IMR-90 (cell line): ENCODE results near the gene STAT6. TPM values are rescaled to one million over a fixed set of nuclear protein-coding genes. Genes with fewer than 3 reads are reported as not detected.

Experiments
- ATAC-seq: fragments of 200-7000 bp; cut with Tn5 transposase; 2 replicates; pipeline ENCODE4 v1.9.1; 2020; ENCODE audit warnings: low read depth, mild to moderate bottlenecking, moderate library complexity
- BruUV-seq: library from RNA; stranded (reverse); fragments of 400-500 nt; replicated peaks from 2 replicates; lab custom pipeline; 2021; lab: Mats Ljungman, UMichigan
- CTCF ChIA-PET: fragments of 300-600 bp; formaldehyde crosslinking; extraction: SDS; loops from one replicate; lab custom pipeline; 2021; ENCODE audit warnings: antibody characterized with exemption; lab: Yijun Ruan, JAX
- POLR2A ChIA-PET: fragments of 300-600 bp; sonication (Branson Sonifier 250); formaldehyde crosslinking; loops from one replicate; lab custom pipeline; 2022; ENCODE audit warnings: antibody characterized with exemption; ENCODE audit not compliant: unreplicated experiment; lab: Charles Lee
- DNase-seq: peaks from one replicate; pipeline ENCODE4 v3.0.0; 2013
- H2AFZ ChIP-seq: replicated peaks from 2 replicates; pipeline ENCODE3; 2013; ENCODE audit warnings: low read length, mild to moderate bottlenecking; ENCODE audit not compliant: poor library complexity
- H2AK5ac ChIP-seq: 2 replicates; pipeline ENCODE4 v1.6.1; 2013; ENCODE audit warnings: low read depth, low read length, inconsistent platforms
- H2AK9ac ChIP-seq: replicated peaks from 2 replicates; pipeline ENCODE3; 2013; ENCODE audit warnings: mild to moderate bottlenecking, low read depth, low read length, moderate library complexity; ENCODE audit not compliant: poor library complexity
- H2BK120ac ChIP-seq: 2 replicates; pipeline ENCODE4 v1.6.1; 2013; ENCODE audit warnings: low read depth, low read length, inconsistent platforms
- H2BK15ac ChIP-seq: 3 replicates; pipeline ENCODE4 v1.6.1; 2013; ENCODE audit warnings: low read depth, low read length, inconsistent platforms
- H2BK20ac ChIP-seq: 2 replicates; pipeline ENCODE4 v1.6.1; 2013; ENCODE audit warnings: low read depth, mild to moderate bottlenecking, inconsistent platforms, low read length, moderate library complexity
- H2BK5ac ChIP-seq: 2 replicates; pipeline ENCODE4 v1.6.1; 2013; ENCODE audit warnings: mild to moderate bottlenecking, low read depth, low read length, inconsistent platforms; ENCODE audit not compliant: poor library complexity, severe bottlenecking
- H3K14ac ChIP-seq: replicated peaks from 2 replicates; pipeline ENCODE4 v1.6.1; 2013; ENCODE audit warnings: low read depth, low read length, inconsistent platforms
- H3K18ac ChIP-seq: 2 replicates; pipeline ENCODE4 v1.6.1; 2013; ENCODE audit warnings: low read depth, low read length, control low read depth
- H3K23ac ChIP-seq: 2 replicates; pipeline ENCODE4 v1.6.1; 2013; ENCODE audit warnings: low read depth, low read length, inconsistent platforms
- H3K27ac ChIP-seq: 2 replicates; pipeline ENCODE4 v1.5.1; 2013; ENCODE audit warnings: mild to moderate bottlenecking, control low read depth, low read length; ENCODE audit not compliant: insufficient read depth
- H3K27me3 ChIP-seq: 2 replicates; pipeline ENCODE4 v1.6.1; 2013; ENCODE audit warnings: low read length; ENCODE audit not compliant: control insufficient read depth, insufficient read depth
- H3K36me3 ChIP-seq: 2 replicates; pipeline ENCODE4 v1.6.1; 2013; ENCODE audit warnings: low read length, mixed read lengths; ENCODE audit not compliant: control insufficient read depth, insufficient read depth
- H3K4ac ChIP-seq: 2 replicates; pipeline ENCODE4 v1.6.1; 2013; ENCODE audit warnings: low read depth, low read length, inconsistent platforms
- H3K4me1 ChIP-seq: 2 replicates; pipeline ENCODE4 v1.6.1; 2013; ENCODE audit warnings: low read length, mixed read lengths; ENCODE audit not compliant: control insufficient read depth, insufficient read depth
- H3K4me2 ChIP-seq: 2 replicates; pipeline ENCODE4 v1.6.1; 2013; ENCODE audit warnings: low read depth, mild to moderate bottlenecking, control low read depth, low read length, moderate library complexity
- H3K4me3 ChIP-seq: 2 replicates; pipeline ENCODE4 v1.5.1; 2013; ENCODE audit warnings: low read depth, mild to moderate bottlenecking, control low read depth, low read length, moderate library complexity; ENCODE audit not compliant: insufficient read depth
- H3K56ac ChIP-seq: 2 replicates; pipeline ENCODE4 v1.6.1; 2013; ENCODE audit warnings: low read length, inconsistent platforms; ENCODE audit not compliant: insufficient read depth; ENCODE audit errors: extremely low read depth
- H3K79me1 ChIP-seq, 2 experiments: 2 replicates each; pipeline ENCODE4 v1.6.1; 2013; ENCODE audit warnings: low read length in 2 of 2, inconsistent platforms in 1 of 2, low read depth in 1 of 2
- H3K9ac ChIP-seq: 2 replicates; pipeline ENCODE4 v1.6.1; 2013; ENCODE audit warnings: low read depth, low read length, control low read depth
- H3K9me1 ChIP-seq: 2 replicates; pipeline ENCODE4 v1.6.1; 2013; ENCODE audit warnings: low read length, inconsistent platforms; ENCODE audit not compliant: insufficient read depth
- H3K9me3 ChIP-seq: 2 replicates; pipeline ENCODE4 v1.6.1; 2013; ENCODE audit warnings: low read length; ENCODE audit not compliant: control insufficient read depth, insufficient read depth
- H4K20me1 ChIP-seq: 2 replicates; pipeline ENCODE4 v1.6.1; 2013; ENCODE audit warnings: low read length, inconsistent platforms; ENCODE audit not compliant: insufficient read depth
- H4K5ac ChIP-seq: 2 replicates; pipeline ENCODE4 v1.6.1; 2013; ENCODE audit warnings: mild to moderate bottlenecking, low read depth, low read length, control low read depth
- H4K8ac ChIP-seq, 2 experiments: 2 replicates each; pipeline ENCODE4 v1.6.1; 2013; ENCODE audit warnings: low read depth in 2 of 2, low read length in 2 of 2, control low read depth in 1 of 2, inconsistent platforms in 1 of 2
- H4K91ac ChIP-seq: 2 replicates; pipeline ENCODE4 v1.6.1; 2013; ENCODE audit warnings: low read depth, low read length, inconsistent platforms; ENCODE audit not compliant: insufficient read depth
- BHLHE40 ChIP-seq: fragments of 150-350 bp; IDR thresholded peaks from 2 replicates; pipeline ENCODE4 v1.6.1; 2016; ENCODE audit warnings: mild to moderate bottlenecking, low read depth, low read length
- CEBPB ChIP-seq: IDR thresholded peaks from 2 replicates; pipeline ENCODE4 v1.6.1; 2012; ENCODE audit warnings: low read depth, low read length, improper control_type of control experiment
- CHD1 ChIP-seq: IDR thresholded peaks from 2 replicates; pipeline ENCODE4 v1.6.1; 2012; ENCODE audit warnings: low read depth, low read length, improper control_type of control experiment
- FOS ChIP-seq: fragments of 150-350 bp; IDR thresholded peaks from 2 replicates; pipeline ENCODE4 v1.6.1; 2016; ENCODE audit warnings: low read depth, low read length
- MAFK ChIP-seq: IDR thresholded peaks from 2 replicates; pipeline ENCODE4 v1.6.1; 2012; ENCODE audit warnings: low read depth, low read length, improper control_type of control experiment
- MAZ ChIP-seq: IDR thresholded peaks from 2 replicates; pipeline ENCODE4 v1.6.1; 2012; ENCODE audit warnings: low read depth, mild to moderate bottlenecking, low read length, improper control_type of control experiment, moderate library complexity, borderline replicate concordance
- MXI1 ChIP-seq: IDR thresholded peaks from 2 replicates; pipeline ENCODE4 v1.6.1; 2012; ENCODE audit warnings: low read depth, mild to moderate bottlenecking, low read length, moderate library complexity, borderline replicate concordance
- NFE2L2 ChIP-seq: fragments of 150-350 bp; IDR thresholded peaks from 2 replicates; pipeline ENCODE4 v1.6.1; 2016; ENCODE audit warnings: low read depth, mild to moderate bottlenecking, low read length
- POLR2A ChIP-seq: IDR thresholded peaks from 2 replicates; pipeline ENCODE4 v1.6.1; 2012; ENCODE audit warnings: mild to moderate bottlenecking, low read depth, low read length
- RAD21 ChIP-seq: IDR thresholded peaks from 2 replicates; pipeline ENCODE4 v1.6.1; 2012; ENCODE audit warnings: low read length, improper control_type of control experiment
- RCOR1 ChIP-seq: IDR thresholded peaks from 2 replicates; pipeline ENCODE4 v1.6.1; 2012; ENCODE audit warnings: mild to moderate bottlenecking, low read length, improper control_type of control experiment; ENCODE audit not compliant: insufficient replicate concordance
- RFX5 ChIP-seq: IDR thresholded peaks from 2 replicates; pipeline ENCODE4 v1.8.0; 2012; ENCODE audit warnings: low read depth, mild to moderate bottlenecking, low read length, moderate library complexity
- SMC3 ChIP-seq: fragments of 150-350 bp; IDR thresholded peaks from 2 replicates; pipeline ENCODE4 v1.6.1; 2016; ENCODE audit warnings: low read depth, mild to moderate bottlenecking, antibody characterized with exemption, low read length, moderate library complexity
- WGBS, 2 experiments: methylation state at CpG; one replicate each; pipeline versions ENCODE4 v1.1.5 to v1.1.7; 2013; ENCODE audit warnings: missing lambda C conversion rate in 2 of 2; ENCODE audit not compliant: insufficient read length in 1 of 2; ENCODE audit errors: extremely low coverage in 2 of 2; 5-methylcytosine and 5-hydroxymethylcytosine counted together
- dilution Hi-C: fragments of 300-500 bp; cut with HindIII; formaldehyde crosslinking; loops from one replicate; pipeline ENCODE4 v1.14.3; 2018; ENCODE audit warnings: low sequenced_read_pairs; ENCODE audit not compliant: unreplicated experiment
- in situ Hi-C: fragments of 300-500 bp; cut with MboI; formaldehyde crosslinking; loops from 3 replicates; pipeline ENCODE4 v1.14.3; 2019; ENCODE audit warnings: low sequenced_read_pairs, inconsistent platforms, mixed read lengths
- intact Hi-C: fragments of 100-400 bp; cut with micrococcal nuclease; formaldehyde crosslinking; loops from 2 replicates; pipeline ENCODE4 v1.10.0; 2022
- polyA plus RNA-seq, 3 experiments: library from polyadenylated mRNA; depleted of rRNA; stranded (reverse); fragments of >200 nt; gene quantifications; 2 replicates each; pipeline ENCODE4 v1.2.3, GENCODE V29; 2012; ENCODE audit warnings: low replicate concordance in 1 of 3
- total RNA-seq: library from RNA; depleted of rRNA; stranded (reverse); fragments of >200 nt; gene quantifications from 2 replicates; pipeline ENCODE4 v1.2.3, GENCODE V29; 2012
- TF ChIP-seq, protein P1 (sequence below): conservative IDR thresholded peaks from 2 replicates; pipeline ENCODE4 v1.5.1; 2012; ENCODE audit warnings: mild to moderate bottlenecking, low read depth, low read length, improper control_type of control experiment
- TF ChIP-seq, protein P2 (sequence below): fragments of 150-350 bp; IDR thresholded peaks from 2 replicates; pipeline ENCODE4 v1.6.1; 2017; ENCODE audit warnings: mild to moderate bottlenecking, antibody characterized with exemption, low read length, low read depth
- TF ChIP-seq, protein P3 (sequence below): fragments of 150-350 bp; IDR thresholded peaks from 2 replicates; pipeline ENCODE4 v1.6.1; 2016; ENCODE audit warnings: low read depth, mild to moderate bottlenecking, low read length, moderate library complexity, borderline replicate concordance

The STAT6 gene
- total and polyA plus RNA-seq, 2 of the 4 experiments (the other 2 are of a cell fraction): 43.4 to 96.9 TPM

DNA sequence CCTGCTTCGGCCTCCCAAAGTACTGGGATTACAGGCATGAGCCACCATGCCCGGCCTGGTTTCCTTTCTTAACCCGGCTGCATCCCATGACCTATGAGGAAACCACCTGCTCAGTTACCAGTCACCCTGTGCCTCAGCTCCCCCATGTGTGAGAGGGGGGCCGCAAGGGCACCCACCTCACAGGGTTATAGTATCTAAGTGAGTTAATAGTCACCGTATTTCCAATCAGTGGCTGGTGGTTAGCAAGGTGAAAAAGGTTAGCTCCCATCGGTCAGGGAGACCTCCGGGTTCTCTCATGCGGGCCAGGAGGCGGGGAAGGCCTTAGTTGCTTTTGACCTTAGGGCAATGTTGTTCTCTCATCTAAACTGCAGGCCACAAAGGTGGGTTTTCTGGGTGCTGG is 23.8 kb upstream of the STAT6 start:
- DNase-seq (no peak), ATAC-seq (no peak)
- intact Hi-C loops (no loop called here), in situ Hi-C loops (no loop called here), dilution Hi-C loops (no loop called here)
- peak overlapping the region in 1 of 2 experiments; percentile 77; a peak in 1 of 4 replicates for H4K8ac ChIP-seq
- peak overlapping the region; percentile 0 for H2AFZ ChIP-seq
- peaks cover 41% of the 10 kb centered on the region for H3K36me3 ChIP-seq
- no peak for TF ChIP-seq BHLHE40
- TF ChIP-seq, protein P1, sequence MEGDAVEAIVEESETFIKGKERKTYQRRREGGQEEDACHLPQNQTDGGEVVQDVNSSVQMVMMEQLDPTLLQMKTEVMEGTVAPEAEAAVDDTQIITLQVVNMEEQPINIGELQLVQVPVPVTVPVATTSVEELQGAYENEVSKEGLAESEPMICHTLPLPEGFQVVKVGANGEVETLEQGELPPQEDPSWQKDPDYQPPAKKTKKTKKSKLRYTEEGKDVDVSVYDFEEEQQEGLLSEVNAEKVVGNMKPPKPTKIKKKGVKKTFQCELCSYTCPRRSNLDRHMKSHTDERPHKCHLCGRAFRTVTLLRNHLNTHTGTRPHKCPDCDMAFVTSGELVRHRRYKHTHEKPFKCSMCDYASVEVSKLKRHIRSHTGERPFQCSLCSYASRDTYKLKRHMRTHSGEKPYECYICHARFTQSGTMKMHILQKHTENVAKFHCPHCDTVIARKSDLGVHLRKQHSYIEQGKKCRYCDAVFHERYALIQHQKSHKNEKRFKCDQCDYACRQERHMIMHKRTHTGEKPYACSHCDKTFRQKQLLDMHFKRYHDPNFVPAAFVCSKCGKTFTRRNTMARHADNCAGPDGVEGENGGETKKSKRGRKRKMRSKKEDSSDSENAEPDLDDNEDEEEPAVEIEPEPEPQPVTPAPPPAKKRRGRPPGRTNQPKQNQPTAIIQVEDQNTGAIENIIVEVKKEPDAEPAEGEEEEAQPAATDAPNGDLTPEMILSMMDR: no peak
- TF ChIP-seq RAD21: no peak
- TF ChIP-seq POLR2A: no peak
- no peak for TF ChIP-seq CHD1
- no peak for TF ChIP-seq RCOR1
- TF ChIP-seq, protein P2, sequence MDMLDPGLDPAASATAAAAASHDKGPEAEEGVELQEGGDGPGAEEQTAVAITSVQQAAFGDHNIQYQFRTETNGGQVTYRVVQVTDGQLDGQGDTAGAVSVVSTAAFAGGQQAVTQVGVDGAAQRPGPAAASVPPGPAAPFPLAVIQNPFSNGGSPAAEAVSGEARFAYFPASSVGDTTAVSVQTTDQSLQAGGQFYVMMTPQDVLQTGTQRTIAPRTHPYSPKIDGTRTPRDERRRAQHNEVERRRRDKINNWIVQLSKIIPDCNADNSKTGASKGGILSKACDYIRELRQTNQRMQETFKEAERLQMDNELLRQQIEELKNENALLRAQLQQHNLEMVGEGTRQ: no peak
- TF ChIP-seq SMC3: no peak
- no peak for TF ChIP-seq RFX5
- TF ChIP-seq FOS: no peak
- TF ChIP-seq MAFK: no peak
- TF ChIP-seq, protein P3, sequence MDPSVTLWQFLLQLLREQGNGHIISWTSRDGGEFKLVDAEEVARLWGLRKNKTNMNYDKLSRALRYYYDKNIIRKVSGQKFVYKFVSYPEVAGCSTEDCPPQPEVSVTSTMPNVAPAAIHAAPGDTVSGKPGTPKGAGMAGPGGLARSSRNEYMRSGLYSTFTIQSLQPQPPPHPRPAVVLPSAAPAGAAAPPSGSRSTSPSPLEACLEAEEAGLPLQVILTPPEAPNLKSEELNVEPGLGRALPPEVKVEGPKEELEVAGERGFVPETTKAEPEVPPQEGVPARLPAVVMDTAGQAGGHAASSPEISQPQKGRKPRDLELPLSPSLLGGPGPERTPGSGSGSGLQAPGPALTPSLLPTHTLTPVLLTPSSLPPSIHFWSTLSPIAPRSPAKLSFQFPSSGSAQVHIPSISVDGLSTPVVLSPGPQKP: no peak
- no peak for TF ChIP-seq MAZ
- TF ChIP-seq CEBPB: no peak
- no peak for TF ChIP-seq NFE2L2
- TF ChIP-seq MXI1: no peak
- no peak overlapping the region for H2BK15ac ChIP-seq
- no peaks in the 10 kb centered on the region for H3K9me3 ChIP-seq
- peak overlapping the region; percentile 77 for H3K27ac ChIP-seq
- H4K20me1 ChIP-seq: peaks cover 95% of the 10 kb centered on the region
- H3K4me1 ChIP-seq: peaks cover 67% of the 10 kb centered on the region
- H4K5ac ChIP-seq: no peak overlapping the region; the same call in 1 of the 2 replicates
- no peaks in the 10 kb centered on the region for H3K27me3 ChIP-seq
- no peak overlapping the region; the same call in 1 of the 2 replicates for H3K18ac ChIP-seq
- peak overlapping the region; percentile 1 for H2AK5ac ChIP-seq
- H2BK5ac ChIP-seq: peak overlapping the region; percentile 39
- ChIA-PET CTCF (no interaction called here), POLR2A (interaction anchor here (0.9 kb wide), 1 partner anchor 24 kb away, joined by 5 read pairs; the partner anchor contains the start of gene STAT6)
- H2AK9ac ChIP-seq: peak overlapping the region; percentile 73
- peaks cover 47 to 93% of the 10 kb centered on the region in 2 experiments for H3K79me1 ChIP-seq
- H3K4me3 ChIP-seq: no peak overlapping the region
- H3K4ac ChIP-seq: peak overlapping the region; percentile 77
- 85% methylated on average over 4 of the region's 9 CpGs; no CpG with 5 or more reads in 1 of the 2 experiments for WGBS, 2 experiments
- H2BK20ac ChIP-seq: peak overlapping the region; percentile 1; the same call in 1 of the 2 replicates
- peak overlapping the region; percentile 26; the same call in 1 of the 2 replicates for H3K56ac ChIP-seq
- peak overlapping the region; percentile 30 for H2BK120ac ChIP-seq
- H4K91ac ChIP-seq: peak overlapping the region; percentile 84
- no TSS peak for BruUV-seq
- peak overlapping the region; percentile 43 for H3K4me2 ChIP-seq
- peak overlapping the region; percentile 49; the same call in 1 of the 2 replicates for H3K9ac ChIP-seq
- peak overlapping the region; percentile 36; the same call in 1 of the 2 replicates for H3K23ac ChIP-seq
- 0 out of 2 replicates have a peak overlapping the region, but pooled peaks have one; percentile 7 for H3K14ac ChIP-seq
- peaks cover 42% of the 10 kb centered on the region for H3K9me1 ChIP-seq
